ENCODE data around the gene CBLB. TPM values are rescaled to one million over a fixed set of nuclear protein-coding genes. Genes with fewer than 3 reads are reported as not detected.

The CBLB gene
- total and polyA plus RNA-seq, 2 donors (not counting 1 experiment from before 2014, with no cell fraction given) = 26.9 to 28.5 TPM

- Histone ChIP-seq H3K4me1 (ENCODE audit: control insufficient read depth, extremely low read depth, insufficient read depth, low read length) (no peaks in the 10 kb centered on the region), H3K79me2 (ENCODE audit: control insufficient read depth, insufficient read depth, low read length) (no peaks in the 10 kb centered on the region), H3K27me3 (ENCODE audit: control insufficient read depth, insufficient read depth, low read length) (no peaks in the 10 kb centered on the region), H3K36me3 (ENCODE audit: control insufficient read depth, insufficient read depth, low read length) (no peaks in the 10 kb centered on the region), H3K4me3 (replicated peaks in 1 of 4; ENCODE audit: control extremely low read depth in 1 of 4, insufficient read depth in 1 of 4, low read depth in 3 of 4, low read length in 4 of 4) (no peak overlapping the region), H4K20me1 (ENCODE audit: control insufficient read depth, extremely low read depth, insufficient read depth, low read length) (no peaks in the 10 kb centered on the region), H3K9ac (ENCODE audit: insufficient read depth, low read length) (no peak overlapping the region), H3K9me3 (ENCODE audit: control insufficient read depth, insufficient read depth, low read depth, low read length) (no peaks in the 10 kb centered on the region), H2AFZ (ENCODE audit: low read length) (no peak overlapping the region), H3K27ac (ENCODE audit: insufficient read depth, low read length) (no peak overlapping the region), H3K4me2 (ENCODE audit: extremely low read depth, insufficient read depth, low read length) (no peak overlapping the region)
- peak in 1 of 2 donors; percentile 60 for DNase-seq (ENCODE audit: low read depth in 2 of 2)
- TF ChIP-seq CTCF (conservative IDR thresholded peaks at IDR 0.05 in 1 of 2, IDR thresholded peaks at IDR 0.05 in 1 of 2; ENCODE audit: low read depth in 1 of 2, low read length in 2 of 2) (no peak), EZH2 (IDR thresholded peaks at IDR 0.05; ENCODE audit: low read length, missing control alignments) (no peak)
Observed at GRCh38 chr3:105731686-105732085, 137.1 kb downstream of the CBLB start.

GRCh38 chr3:105730801-105731354, 137.9 kb downstream of the CBLB start:
- peak in 1 of 2 donors; percentile 29 for DNase-seq (ENCODE audit: low read depth in 2 of 2)
- no peak overlapping the region for H3K27ac ChIP-seq (ENCODE audit: insufficient read depth, low read length)
- no peaks in the 10 kb centered on the region for H4K20me1 ChIP-seq (ENCODE audit: control insufficient read depth, extremely low read depth, insufficient read depth, low read length)
- H3K9me3 ChIP-seq (ENCODE audit: control insufficient read depth, insufficient read depth, low read depth, low read length) = no peaks in the 10 kb centered on the region
- no peak overlapping the region for H3K4me2 ChIP-seq (ENCODE audit: extremely low read depth, insufficient read depth, low read length)
- H3K36me3 ChIP-seq (ENCODE audit: control insufficient read depth, insufficient read depth, low read length) = no peaks in the 10 kb centered on the region
- no peak for TF ChIP-seq EZH2 (IDR thresholded peaks at IDR 0.05; ENCODE audit: low read length, missing control alignments)
- no peak for TF ChIP-seq CTCF (conservative IDR thresholded peaks at IDR 0.05 in 1 of 2, IDR thresholded peaks at IDR 0.05 in 1 of 2; ENCODE audit: low read depth in 1 of 2, low read length in 2 of 2)
- no peaks in the 10 kb centered on the region for H3K27me3 ChIP-seq (ENCODE audit: control insufficient read depth, insufficient read depth, low read length)
- no peak overlapping the region for H3K9ac ChIP-seq (ENCODE audit: insufficient read depth, low read length)
- H3K4me1 ChIP-seq (ENCODE audit: control insufficient read depth, extremely low read depth, insufficient read depth, low read length) = no peaks in the 10 kb centered on the region
- no peak overlapping the region for H2AFZ ChIP-seq (ENCODE audit: low read length)
- no peak overlapping the region for H3K4me3 ChIP-seq (replicated peaks in 1 of 4; ENCODE audit: control extremely low read depth in 1 of 4, insufficient read depth in 1 of 4, low read depth in 3 of 4, low read length in 4 of 4)
- H3K79me2 ChIP-seq (ENCODE audit: control insufficient read depth, insufficient read depth, low read length) = no peaks in the 10 kb centered on the region

GRCh38 chr3:105729667-105730066, 139.1 kb downstream of the CBLB start:
- no peaks in the 10 kb centered on the region for H3K79me2 ChIP-seq (ENCODE audit: control insufficient read depth, insufficient read depth, low read length)
- no peaks in the 10 kb centered on the region for H3K4me1 ChIP-seq (ENCODE audit: control insufficient read depth, extremely low read depth, insufficient read depth, low read length)
- H2AFZ ChIP-seq (ENCODE audit: low read length) = no peak overlapping the region
- TF ChIP-seq EZH2 (IDR thresholded peaks at IDR 0.05; ENCODE audit: low read length, missing control alignments) = no peak
- TF ChIP-seq CTCF (conservative IDR thresholded peaks at IDR 0.05 in 1 of 2, IDR thresholded peaks at IDR 0.05 in 1 of 2; ENCODE audit: low read depth in 1 of 2, low read length in 2 of 2) = no peak
- no peaks in the 10 kb centered on the region for H3K36me3 ChIP-seq (ENCODE audit: control insufficient read depth, insufficient read depth, low read length)
- no peak overlapping the region for H3K4me3 ChIP-seq (replicated peaks in 1 of 4; ENCODE audit: control extremely low read depth in 1 of 4, insufficient read depth in 1 of 4, low read depth in 3 of 4, low read length in 4 of 4)
- no peak overlapping the region for H3K27ac ChIP-seq (ENCODE audit: insufficient read depth, low read length)
- no peak overlapping the region for H3K4me2 ChIP-seq (ENCODE audit: extremely low read depth, insufficient read depth, low read length)
- H4K20me1 ChIP-seq (ENCODE audit: control insufficient read depth, extremely low read depth, insufficient read depth, low read length) = no peaks in the 10 kb centered on the region
- H3K9ac ChIP-seq (ENCODE audit: insufficient read depth, low read length) = no peak overlapping the region
- peak; percentile 42 to 64 for DNase-seq (ENCODE audit: low read depth in 2 of 2)
- no peaks in the 10 kb centered on the region for H3K9me3 ChIP-seq (ENCODE audit: control insufficient read depth, insufficient read depth, low read depth, low read length)
- H3K27me3 ChIP-seq (ENCODE audit: control insufficient read depth, insufficient read depth, low read length) = no peaks in the 10 kb centered on the region
